Ramos (cell line): ENCODE data around the gene CDH9.
"Not testable (repeated sequence)": the region's sequence is repeated elsewhere in the genome, so short reads cannot be mapped to it uniquely, and the experiment has no call there.

Experiments used
- in situ Hi-C: fragments of 300-500 bp; cut with MboI; formaldehyde crosslinking; loops from one replicate; pipeline ENCODE4 v1.14.3; 2022; ENCODE audit warnings: low sequenced_read_pairs; ENCODE audit not compliant: unreplicated experiment

The CDH9 gene

DNA sequence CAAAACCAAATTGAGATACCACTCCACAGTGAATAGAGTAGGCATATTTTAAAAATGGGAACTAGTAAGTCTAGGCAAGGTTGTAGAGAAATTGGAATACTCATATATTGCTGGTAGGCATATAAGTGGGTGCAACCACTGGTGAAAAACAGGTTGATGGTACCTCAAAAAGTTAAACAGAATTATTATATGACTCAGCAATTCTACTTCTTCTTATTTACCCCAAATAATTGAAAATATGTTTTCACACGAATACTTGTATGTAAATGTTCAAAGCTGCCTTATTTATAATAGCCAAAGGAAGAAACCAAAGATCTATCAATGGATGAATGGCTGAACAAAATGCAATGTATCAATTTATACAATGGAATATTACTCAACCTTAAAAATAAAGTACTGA lies 79.1 kb downstream of the CDH9 start:
- in situ Hi-C loops, result no loop called here

DNA sequence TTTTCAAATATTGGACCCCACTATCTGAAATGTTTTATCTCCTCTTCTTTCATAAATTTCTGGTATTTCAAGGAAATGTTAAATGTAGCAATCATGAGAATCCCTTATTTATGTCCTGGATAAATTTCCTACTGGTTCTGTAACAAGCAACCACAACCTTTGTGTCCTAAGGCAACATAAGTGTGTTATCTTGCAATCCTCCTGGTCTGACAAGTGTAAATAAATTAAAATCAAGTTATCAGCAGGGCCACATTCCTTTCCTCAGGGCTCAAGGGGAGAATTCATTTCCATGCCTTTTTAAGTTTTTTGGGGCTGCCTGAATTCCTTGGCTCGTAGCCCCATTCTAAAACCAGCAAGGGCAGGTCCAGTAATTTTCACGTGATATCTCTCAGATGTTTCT lies 83.2 kb downstream of the CDH9 start:
- in situ Hi-C loops, result no loop called here

DNA sequence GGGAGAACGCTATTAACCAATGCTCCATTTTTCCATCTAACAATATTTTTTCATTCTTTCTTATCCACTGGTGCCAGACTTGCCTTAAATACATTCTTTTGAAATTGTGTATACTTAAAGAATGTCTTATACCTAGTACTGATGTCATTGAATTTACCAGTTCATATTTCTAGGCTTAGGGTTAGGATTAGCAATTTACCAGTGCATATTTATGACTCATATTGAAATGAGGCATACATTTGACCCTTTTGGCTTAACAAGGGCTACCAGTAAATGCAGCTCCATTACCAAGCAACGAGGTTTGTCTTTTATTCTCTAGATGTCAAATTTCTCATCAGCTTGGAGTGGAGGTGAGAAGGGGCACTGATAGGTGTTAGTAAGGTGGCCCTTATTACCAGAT lies 89.5 kb downstream of the CDH9 start:
- in situ Hi-C loops, result no loop called here

DNA sequence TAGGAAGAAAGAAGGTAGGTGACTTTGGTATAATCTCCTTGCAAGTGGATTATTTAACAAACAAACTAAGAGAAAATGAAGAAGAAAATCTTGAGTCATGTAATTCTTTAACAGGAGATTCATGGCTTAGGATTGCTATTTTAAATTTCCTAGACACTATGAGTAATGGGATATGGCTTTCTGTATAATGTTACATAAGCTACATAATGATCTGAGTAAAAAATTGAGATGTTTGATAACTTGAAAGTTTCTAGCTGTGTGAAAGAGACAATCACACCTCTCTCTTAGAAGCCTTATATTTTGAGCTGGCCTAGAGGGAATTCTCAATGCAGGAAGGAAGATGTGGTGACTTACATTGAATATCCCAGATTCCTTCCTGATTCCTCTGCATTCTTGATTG lies 92.5 kb downstream of the CDH9 start:
- in situ Hi-C loops, result no loop called here

DNA sequence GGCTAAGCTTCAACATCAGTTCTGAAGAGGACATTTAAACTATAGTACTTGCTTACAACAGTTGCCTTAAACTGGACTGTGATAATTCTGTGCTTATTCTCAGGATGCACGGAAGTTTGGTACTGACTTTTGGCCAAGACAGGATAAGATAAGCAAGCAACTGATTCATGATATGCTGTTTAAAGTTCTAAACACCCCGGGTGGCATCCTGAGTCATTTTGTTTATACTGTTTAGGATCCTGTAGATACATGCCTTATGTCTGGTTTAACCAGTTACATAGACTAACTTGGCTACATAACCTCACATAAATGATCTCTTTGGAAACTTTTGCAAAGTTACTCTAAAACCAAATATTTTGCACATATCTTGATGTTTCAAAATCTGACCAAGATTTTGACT lies 95.9 kb downstream of the CDH9 start:
- in situ Hi-C loops, result no loop called here

DNA sequence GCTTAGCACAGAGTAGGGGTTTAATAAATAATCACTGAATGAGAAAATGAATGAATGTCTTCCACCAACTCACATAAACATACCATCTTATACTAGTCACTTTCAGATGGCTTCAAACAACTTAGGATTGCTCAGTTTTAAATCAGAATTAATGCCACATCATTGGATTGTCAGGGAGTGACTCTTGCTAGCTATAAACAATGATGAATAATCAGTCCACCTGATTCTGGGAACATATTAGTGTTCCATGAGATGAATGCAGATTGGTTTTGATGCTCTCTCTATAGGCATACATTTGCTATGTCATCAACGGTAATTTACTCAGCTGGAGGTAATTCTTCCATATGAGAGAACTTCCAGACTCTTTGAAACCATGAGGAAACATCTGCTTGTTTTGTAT lies 97.4 kb downstream of the CDH9 start:
- in situ Hi-C loops, result no loop called here

DNA sequence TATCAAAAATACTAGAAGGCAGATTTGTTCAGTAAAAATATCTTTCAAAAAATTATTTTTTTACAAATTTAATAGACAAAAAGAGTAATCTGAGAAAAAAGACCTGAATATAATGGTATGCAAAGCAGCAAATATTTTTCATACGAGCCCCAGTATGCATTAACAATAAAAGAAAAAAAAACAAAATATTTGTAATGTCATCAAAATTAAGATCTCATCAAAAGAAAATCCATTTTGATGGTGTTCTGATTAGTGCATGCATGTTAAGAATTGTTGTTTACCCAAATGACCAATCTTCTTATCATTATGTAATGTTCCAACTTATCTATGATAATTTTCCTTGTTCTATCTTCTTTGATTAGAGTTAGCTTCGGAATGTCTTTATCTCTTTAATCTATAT lies 106.1 kb downstream of the CDH9 start:
- in situ Hi-C loops, result no loop called here

DNA sequence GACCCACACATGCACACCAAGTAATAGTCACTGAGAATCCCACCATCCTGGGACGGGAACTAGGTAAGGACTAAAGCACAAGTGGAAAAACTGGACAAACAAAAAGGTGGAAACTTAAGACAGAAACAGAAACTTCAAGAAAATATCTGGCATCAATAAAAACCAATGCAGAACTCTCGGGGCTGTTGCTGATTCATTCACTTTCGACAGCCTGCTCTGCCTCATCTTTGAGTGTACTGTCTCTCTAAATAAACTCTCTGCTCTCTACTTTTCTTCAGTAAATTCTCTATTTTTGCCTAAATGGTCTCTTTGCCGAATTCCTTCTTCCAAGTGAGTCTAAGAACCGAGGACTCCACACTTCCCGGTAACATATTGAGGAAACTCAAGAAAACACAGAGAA lies 116.9 kb downstream of the CDH9 start:
- in situ Hi-C loops, result no loop called here

DNA sequence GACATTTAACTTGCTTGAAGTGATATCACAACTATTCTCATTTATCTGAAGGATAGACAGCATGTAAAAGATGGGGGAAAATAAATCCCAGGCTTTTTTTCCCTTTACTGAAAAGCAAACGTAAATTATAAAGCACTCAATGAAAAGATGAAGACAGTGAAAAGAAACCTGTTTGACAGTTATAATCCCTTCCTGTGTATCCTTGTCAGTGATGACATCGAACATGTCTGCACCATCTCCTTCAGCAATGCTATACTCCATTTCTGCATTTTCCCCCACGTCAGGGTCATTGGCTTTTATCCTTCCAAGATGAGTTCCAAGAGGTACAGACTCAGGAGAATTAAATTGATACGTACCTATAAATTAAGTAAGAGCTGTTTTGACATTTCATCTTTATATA lies 134.9 kb downstream of the CDH9 start:
- in situ Hi-C loops, result no loop called here

DNA sequence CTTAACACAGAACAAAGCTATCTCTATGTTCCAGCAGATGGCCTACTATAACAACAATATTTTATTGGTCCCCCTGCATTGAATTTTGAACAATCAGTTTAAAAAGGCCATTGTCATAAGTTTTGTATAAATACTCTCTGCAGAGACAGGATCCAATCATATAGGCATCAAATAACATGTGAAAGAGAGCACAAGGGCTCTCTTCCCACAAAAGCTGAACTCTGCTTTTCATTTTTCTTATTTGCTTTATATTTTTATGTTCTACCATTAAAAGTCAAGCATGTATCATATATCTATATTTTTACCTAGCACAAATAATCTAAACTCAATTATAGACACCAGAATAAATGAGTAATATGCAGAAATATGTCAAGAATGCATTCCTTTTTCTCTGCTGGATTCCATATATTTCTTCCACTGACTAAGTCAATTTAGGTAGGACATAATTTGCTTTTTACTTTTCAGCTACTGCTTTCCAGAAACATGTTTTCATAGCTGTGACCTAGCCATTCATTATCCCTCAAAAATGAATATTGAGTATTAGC lies 143.6 kb downstream of the CDH9 start:
- in situ Hi-C loops, result no loop called here

DNA sequence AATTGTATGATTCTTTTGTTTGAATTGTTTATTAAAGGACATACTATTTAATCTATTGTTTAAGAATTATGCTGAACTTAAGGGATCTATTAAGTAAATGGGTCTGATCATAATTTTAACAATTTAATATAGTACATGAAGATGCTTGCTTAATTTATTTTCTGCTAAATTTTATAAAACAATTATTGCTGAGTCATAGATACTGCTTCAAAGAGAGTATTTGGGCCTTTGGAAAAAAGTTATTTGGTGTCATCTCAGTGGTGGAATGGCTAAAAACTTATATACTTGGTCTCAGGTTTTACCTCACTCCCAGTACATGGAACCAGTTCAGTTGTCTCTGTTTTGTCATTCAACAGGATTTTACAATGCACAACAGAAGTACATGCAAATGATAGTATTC lies 145.3 kb downstream of the CDH9 start:
- in situ Hi-C loops, result no loop called here

DNA sequence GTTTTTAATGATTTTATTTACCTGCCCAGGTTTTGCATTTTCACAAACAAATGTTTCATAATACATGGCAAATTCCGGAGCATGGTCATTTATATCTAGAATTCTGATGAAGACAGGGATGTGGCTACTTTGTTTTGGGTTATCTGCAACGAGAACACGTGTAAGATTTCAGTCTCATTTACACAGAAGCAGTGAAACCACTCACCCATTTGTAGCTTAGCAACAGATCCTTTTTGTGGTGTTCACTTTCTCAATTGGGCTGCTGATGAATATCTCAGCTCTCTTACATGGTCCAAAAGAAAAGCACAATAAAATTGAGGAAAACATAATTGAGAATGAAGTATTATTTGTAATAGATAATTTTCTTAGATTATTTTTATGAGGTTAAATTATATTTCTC lies 148.6 kb downstream of the CDH9 start:
- in situ Hi-C loops, result no loop called here

DNA sequence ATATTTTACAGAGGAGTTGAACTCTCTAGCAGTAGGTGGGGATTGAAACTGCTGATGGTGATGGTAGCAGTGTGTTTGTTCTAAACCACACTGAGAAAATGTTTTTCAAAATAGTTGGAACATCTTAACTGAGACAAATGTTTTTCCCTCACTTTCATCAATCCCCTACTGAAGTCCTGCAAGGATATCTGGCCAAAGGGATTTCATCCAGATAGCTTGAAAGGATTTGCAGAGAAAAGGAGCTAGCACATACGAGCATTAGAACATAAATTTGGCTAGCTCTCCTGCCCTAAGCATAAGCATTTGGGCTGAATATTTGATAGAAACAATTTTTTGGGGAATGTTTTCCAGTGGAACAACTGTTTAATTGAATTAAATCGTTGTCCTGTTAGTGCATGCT lies 153.9 kb downstream of the CDH9 start:
- in situ Hi-C loops, result no loop called here

DNA sequence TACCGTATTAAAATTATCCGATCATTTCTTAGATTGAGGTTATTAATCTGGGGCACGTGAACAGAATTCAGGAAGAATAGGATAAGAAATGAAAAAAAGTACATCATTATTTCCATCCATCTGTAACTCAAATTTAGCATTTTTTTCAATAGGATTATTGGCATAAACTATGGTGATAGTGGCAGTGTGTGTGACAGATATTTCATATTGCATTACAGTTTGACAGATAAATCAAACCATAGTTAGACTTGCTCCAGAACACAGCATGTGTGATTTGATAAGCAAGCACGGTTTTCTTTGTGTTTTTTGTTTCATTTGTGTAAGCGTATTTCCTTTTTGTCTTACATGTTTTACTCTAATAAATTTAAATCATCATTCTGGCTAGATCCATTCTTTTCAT lies 155.0 kb downstream of the CDH9 start:
- in situ Hi-C loops, result no loop called here

DNA sequence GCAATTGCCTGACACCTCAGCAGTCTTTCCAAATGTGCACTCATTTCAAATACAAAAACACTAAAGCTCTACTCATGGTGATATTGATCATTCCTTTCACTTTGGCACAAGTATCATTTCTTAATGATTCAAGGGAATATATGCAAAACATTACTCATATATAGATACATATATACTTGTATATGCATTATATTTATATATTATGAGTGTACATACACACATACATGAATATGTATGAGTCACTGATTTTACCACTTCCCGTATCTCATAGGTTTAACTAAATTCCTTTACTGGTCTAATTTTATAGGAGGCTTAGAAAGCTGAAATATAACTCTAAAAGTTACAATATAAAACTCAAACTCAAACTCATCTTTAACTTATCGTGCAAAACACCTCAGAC lies 156.5 kb downstream of the CDH9 start:
- in situ Hi-C loops, result no loop called here

DNA sequence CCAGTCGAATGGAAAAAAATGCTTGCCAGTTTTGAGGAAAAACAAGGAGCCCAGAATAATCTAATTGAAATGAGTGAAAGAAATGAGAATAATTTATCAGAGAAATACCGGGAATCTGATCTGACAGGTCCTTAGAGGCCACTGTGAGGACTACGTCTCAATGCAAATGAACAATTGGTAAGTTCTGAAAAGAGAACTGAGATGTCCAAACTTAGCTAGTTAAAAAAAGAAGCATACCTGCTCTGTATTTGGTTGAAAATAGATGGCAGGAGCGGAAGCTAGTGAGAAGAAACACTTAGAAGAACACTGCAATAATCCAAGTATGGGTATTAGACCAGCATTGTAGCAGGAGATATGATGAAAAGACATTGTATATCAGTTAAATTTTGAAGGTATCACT lies 161.2 kb downstream of the CDH9 start:
- in situ Hi-C loops, result no loop called here

DNA sequence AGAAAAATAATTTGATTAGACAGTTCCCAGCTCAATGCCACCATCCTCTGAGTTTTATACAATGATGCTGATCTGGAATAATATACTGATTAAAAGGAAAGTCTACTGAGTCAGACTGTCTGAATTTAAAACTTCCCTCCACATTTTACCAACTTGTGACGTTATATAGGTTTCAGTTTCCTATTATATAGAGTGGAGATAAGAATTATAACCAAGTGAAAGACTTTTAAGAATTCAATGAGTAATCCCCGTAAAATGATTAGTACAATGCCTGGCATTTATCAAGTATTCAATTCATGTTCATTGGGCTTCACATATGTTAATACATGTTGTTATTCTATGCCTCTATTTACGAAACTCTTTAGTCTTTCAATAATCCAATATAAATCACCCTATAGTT lies 166.0 kb downstream of the CDH9 start:
- in situ Hi-C loops, result no loop called here

DNA sequence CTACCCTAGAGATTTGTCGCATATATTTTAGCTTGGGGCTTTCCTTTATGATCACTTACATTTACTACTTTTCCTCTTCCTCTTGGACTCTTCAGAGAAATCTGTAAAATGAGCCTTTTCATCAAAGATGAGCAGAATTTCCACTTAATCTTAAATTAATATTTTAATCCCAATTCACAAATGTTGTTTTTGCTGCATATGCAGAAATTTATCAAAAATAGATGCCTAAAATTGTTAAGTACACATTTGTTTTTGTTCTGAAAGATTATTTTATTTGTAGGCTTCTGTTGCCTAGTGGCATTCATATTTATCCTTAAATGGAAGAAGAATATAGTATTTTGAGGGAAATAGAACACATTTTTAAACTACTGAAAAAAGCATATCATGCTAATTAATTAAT lies 168.6 kb downstream of the CDH9 start:
- in situ Hi-C loops, result no loop called here

DNA sequence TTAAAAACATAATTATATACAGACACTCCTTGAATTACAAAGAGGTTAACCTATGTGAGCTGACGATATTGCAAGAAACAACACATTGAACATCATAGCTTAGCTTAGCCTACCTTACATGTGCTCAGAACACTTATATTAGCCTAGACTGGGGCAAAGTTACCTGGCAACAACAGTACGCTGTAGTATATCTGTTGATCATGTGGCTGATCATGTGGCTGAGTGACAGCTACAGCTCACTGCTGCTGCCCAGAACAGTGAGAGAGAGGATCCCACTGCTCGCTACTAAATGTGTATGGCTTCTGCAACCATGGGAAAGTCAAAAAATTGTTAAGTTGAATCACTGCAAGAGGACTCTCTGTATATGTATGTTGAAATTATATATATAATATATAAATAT lies 169.9 kb downstream of the CDH9 start:
- in situ Hi-C loops, result no loop called here

DNA sequence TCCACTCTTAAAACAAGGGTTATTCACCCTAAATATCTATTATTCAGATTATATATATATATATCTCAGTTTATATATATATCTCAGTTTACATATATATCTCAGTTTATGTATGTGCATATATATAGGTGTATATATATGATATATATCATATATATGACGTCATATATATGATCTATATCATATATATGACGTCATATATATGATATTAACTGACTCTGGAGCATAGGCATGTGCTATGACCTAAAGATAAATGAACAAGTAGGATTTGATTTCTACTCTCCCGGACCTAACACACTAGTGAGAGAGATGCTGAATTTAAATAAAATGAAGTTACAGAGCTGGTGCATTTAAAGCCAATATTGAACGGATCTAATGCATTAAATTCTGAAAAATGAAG lies 174.3 kb downstream of the CDH9 start:
- in situ Hi-C loops, result no loop called here

DNA sequence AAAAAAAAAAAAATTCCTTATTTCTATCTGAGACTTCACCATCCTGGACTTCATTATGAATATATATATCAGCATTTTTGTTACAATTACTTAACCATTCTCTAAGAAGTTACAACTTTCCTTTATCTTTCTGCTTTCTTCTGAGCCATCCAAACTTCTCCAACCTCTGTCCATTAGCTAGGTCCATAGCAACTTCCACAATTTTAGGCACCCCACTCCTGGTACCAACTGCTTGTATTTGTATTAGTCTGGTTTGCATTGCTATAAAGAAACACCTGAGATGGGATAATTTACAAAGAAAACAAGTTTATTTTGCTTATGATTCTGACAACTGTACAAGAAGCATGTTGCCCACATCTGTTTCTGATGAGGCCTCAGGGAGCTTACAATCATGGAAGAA lies 182.1 kb downstream of the CDH9 start:
- in situ Hi-C loops, result no loop called here

DNA sequence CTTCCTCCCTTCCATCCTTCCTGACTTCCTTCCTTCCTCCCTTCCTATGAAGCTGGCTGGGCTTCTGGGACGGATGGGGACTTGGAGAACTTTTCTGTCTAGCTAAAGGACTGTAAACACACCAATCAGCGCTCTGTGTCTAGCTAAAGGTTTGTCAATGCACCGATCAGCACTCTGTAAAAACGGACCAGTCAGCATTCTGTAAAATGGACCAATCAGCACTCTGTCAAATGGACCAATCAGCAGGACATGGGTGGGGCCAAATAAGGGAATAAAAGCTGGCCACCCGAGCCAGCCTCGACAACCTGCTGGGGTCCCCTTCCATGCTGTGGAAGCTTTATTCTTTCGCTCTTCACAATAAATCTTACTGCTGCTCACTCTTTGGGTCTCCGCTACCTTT lies 185.9 kb downstream of the CDH9 start:
- in situ Hi-C loops, result not testable (repeated sequence)

DNA sequence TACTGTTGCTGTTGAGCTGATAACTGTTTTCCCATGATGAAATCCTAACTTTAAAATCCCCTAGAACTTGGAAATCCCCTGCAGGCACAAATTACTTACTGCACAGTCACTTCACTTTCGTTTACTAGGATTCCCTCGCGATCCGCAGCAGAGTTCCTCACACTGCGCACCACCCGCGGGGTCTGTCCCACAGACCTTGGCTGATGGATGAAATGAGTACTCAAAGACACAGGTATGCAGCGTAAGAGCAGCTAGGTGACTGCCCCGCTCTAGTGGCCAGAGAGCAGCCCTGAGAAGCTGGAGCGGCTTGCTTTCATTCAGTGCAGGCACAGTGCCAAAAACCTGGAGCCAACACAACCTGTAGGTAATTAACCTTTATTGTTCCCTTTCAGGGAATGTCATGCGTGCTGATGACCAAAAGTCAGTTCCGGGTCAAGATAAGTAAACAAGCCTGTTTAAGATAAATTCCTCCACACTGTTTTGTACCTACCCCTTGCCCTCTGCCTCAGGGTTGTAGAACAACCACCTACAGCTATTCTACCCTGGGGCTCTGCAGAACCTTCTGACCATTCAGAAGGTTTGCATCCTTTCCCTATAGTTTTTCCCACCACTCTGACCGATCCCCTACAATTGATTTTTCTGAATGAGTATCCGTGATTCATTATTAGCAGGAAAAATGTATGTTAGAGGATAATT lies 191.2 kb downstream of the CDH9 start:
- in situ Hi-C loops, result no loop called here
